ENCODE results near the gene PRKCQ. TPM values are rescaled to one million over a fixed set of nuclear protein-coding genes. Genes with fewer than 3 reads are reported as not detected.

The PRKCQ gene
- total RNA-seq, 8 experiments from 2014 or later: 0.10 to 3.9 (median 1.8) TPM; not detected in 1

DNA sequence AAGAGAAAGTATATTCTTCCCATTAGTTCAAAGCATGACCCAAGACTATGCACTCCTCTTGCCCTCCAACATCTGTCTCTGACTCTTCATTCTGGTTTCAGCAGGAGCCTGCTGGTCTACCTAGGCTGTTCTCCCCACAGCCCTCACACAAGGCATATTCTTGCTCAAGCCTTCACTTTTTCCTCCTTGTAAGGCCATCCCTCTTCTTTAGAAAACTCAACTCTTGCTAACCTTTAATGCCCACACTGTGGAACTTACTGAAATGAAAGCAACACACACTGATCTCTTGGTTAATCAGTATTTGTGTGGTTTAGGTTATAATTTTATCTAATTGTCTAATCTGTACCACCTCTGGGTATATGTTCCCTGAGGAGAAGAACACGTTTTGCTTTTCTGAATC is 75.8 kb downstream of the PRKCQ start:
- in situ Hi-C loops (cut with MboI; ENCODE audit: low pct_unique_long_range_greater_than_20kb in 2 of 9, low sequenced_read_pairs in 9 of 9, unreplicated experiment in 9 of 9): no loop called here
- no peak for ATAC-seq (replicated peaks in 6 of 8)
- Histone ChIP-seq H3K4me1 (replicated peaks in 1 of 2) (peaks cover 0 to 2% of the 10 kb centered on the region in 2 donors), H3K27ac (no peak overlapping the region), H3K4me3 (no peak overlapping the region)
- WGBS, 10 experiments: 0 to 91% (median 73%) methylated on average over 1 of the region's 1 CpG; no CpG with 5 or more reads in 3 of the 10 experiments

DNA sequence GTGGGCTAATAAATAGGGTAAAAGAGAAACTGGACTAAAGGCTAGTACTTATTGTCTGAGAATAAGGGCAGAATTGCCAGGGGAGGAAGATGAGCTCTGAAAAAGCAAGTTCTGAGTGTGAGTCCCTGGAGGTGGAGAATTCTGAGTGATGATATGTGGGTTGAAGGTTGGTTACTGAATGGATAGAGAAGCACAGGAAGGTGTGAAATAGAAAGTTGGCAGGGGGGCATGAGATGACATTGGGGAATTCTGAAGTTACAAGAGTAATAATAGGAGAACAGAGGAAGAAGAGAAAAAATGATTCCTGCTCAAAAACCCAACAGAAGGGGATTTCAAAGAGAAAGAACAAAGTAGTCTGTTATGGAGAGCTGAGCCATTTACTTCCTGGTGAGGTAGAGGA is 76.9 kb downstream of the PRKCQ start:
- H3K27ac ChIP-seq: no peak overlapping the region
- H3K4me3 ChIP-seq: no peak overlapping the region
- no peak for ATAC-seq (replicated peaks in 6 of 8)
- in situ Hi-C loops (cut with MboI; ENCODE audit: low pct_unique_long_range_greater_than_20kb in 2 of 9, low sequenced_read_pairs in 9 of 9, unreplicated experiment in 9 of 9): no loop called here
- H3K4me1 ChIP-seq (replicated peaks in 1 of 2): peaks cover 0 to 2% of the 10 kb centered on the region in 2 donors

DNA sequence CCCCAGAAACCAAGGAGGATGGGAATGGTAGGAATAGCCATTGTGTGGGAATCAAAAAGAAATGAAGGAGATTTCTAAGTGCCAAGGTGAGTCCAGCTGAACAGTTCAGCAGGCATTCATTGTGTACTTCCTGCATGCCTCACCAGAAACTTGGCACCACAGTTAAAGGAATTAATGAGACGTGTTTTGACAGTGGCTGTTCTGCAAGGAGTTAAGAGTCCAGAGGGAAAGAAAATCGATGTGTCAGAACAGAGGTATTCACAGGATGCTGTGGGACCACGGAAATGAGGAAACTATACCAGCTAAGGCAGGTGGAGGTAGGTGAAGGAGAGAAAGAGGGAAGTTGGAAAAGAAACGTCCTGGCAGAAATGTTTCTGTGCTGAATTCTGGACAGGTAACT is 78.1 kb downstream of the PRKCQ start:
- peaks cover 0 to 11% of the 10 kb centered on the region in 2 donors for H3K4me1 ChIP-seq (replicated peaks in 1 of 2)
- ATAC-seq (replicated peaks in 6 of 8): no peak
- WGBS, 10 experiments: 0 to 83% (median 36%) methylated on average over 2 to 3 of the region's 4 CpGs; no CpG with 5 or more reads in 4 of the 10 experiments
- H3K27ac ChIP-seq: no peak overlapping the region
- in situ Hi-C loops (cut with MboI; ENCODE audit: low pct_unique_long_range_greater_than_20kb in 2 of 9, low sequenced_read_pairs in 9 of 9, unreplicated experiment in 9 of 9): no loop called here
- H3K4me3 ChIP-seq: no peak overlapping the region

DNA sequence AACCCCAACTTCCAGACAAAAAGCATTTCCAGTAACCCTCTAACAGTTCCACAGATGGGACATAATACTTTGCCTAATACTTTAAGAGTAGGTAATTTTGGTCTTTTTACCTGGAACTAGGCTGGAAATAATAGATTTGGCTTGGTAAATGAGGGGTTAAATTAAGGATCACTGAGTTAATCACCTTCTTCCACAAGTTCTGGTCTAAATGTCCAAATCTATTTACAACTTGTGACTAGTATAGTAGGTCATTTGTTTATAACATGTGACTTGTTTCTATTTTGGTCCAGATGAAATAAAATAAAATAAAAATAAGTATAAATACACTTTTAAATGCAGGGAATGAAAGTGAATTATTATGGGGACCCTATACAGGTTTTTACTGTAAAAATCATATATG is 80.1 kb downstream of the PRKCQ start:
- Histone ChIP-seq H3K4me1 (replicated peaks in 1 of 2) (peaks cover 0 to 16% of the 10 kb centered on the region in 2 donors), H3K27ac (no peak overlapping the region), H3K4me3 (no peak overlapping the region)
- in situ Hi-C loops (cut with MboI; ENCODE audit: low pct_unique_long_range_greater_than_20kb in 2 of 9, low sequenced_read_pairs in 9 of 9, unreplicated experiment in 9 of 9): no loop called here
- ATAC-seq (replicated peaks in 6 of 8): no peak

DNA sequence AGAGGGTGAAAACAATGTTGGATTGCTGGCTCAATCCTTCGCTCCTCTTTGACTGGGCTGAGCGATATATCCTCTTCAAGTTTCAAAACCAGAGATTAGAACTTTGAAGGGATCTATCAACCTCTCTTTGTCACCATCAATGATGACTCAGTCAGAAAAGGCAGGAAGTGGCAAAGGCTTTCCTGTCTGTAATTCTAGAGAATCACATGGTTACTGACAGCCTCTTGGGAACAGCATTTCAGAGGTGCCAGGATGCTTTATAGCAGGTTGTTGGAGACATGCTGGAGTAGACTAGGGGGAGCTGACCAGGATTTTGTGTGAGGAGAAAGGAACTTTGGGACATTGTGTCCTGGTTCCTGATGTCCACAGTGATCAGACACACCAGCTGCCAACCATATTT is 81.3 kb downstream of the PRKCQ start:
- ATAC-seq (replicated peaks in 6 of 8): no peak
- 20 to 100% (median 100%) methylated on average over 1 to 2 of the region's 2 CpGs; no CpG with 5 or more reads in 5 of the 10 experiments for WGBS, 10 experiments
- Histone ChIP-seq H3K4me1 (replicated peaks in 1 of 2) (peaks cover 0 to 16% of the 10 kb centered on the region in 2 donors), H3K27ac (no peak overlapping the region), H3K4me3 (no peak overlapping the region)
- in situ Hi-C loops (cut with MboI; ENCODE audit: low pct_unique_long_range_greater_than_20kb in 2 of 9, low sequenced_read_pairs in 9 of 9, unreplicated experiment in 9 of 9): no loop called here

DNA sequence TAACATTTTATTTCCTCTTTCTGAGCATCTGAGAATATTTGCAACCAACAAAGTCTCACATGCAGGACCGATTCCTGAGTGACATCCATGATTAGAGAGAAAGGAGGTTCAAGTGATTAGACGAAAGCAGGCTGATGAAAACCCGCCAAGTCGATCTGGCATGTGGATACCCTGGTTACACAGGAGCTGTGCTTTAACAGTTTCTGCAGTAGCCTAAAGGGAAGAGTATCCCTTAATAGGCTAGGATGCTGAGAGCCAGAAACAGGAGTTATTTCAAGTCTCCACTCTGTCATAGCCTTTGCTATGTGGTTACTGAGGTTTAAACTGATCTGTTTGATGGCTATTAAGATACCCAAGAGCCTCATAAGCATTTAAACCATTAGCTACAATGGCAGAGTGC is 82.5 kb downstream of the PRKCQ start:
- H3K27ac ChIP-seq: peak overlapping the region in 1 of 2 donors; percentile 1
- ATAC-seq (replicated peaks in 6 of 8): peak in 2 of 8 experiments; percentile 33 to 53
- peaks cover 0 to 16% of the 10 kb centered on the region in 2 donors for H3K4me1 ChIP-seq (replicated peaks in 1 of 2)
- no peak overlapping the region for H3K4me3 ChIP-seq
- in situ Hi-C loops (cut with MboI; ENCODE audit: low pct_unique_long_range_greater_than_20kb in 2 of 9, low sequenced_read_pairs in 9 of 9, unreplicated experiment in 9 of 9): no loop called here
- 0 to 90% (median 68%) methylated on average over 1 to 4 of the region's 4 CpGs; no CpG with 5 or more reads in 3 of the 10 experiments for WGBS, 10 experiments

DNA sequence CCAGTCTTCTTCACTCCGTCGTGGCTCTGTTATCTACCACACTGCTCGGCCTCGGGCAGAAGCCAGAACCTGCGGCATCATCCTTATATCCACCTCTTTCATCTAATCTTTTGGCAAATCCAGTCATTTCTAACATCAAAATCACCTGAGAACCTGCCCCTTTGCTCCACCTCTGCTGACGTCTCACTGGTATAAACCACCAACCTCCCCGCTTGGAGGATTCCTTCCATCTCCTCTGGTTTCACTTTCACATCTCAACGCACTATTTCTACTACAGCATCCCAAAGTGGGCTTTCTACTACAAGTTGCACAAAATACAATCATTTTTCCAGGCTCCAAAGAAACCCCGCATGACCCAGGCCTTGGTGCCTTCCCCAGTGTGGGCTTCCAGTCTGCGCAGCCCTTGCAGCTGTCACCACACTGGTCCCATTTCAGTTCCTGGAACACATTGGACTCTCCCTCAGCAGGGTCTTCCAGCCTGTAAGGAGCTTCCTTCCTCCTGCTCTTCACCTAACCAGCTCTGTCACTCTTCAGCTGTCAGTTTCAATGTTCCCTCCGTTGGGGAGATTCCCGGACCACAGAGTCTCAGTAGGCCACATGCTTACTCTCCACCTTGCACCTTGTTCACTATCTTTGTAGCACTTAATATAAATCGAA is 85.0 kb downstream of the PRKCQ start:
- peak in 1 of 8 experiments; percentile 36 for ATAC-seq (replicated peaks in 6 of 8)
- H3K4me1 ChIP-seq (replicated peaks in 1 of 2): peaks cover 0 to 16% of the 10 kb centered on the region in 2 donors
- no peak overlapping the region for H3K27ac ChIP-seq
- in situ Hi-C loops (cut with MboI; ENCODE audit: low pct_unique_long_range_greater_than_20kb in 2 of 9, low sequenced_read_pairs in 9 of 9, unreplicated experiment in 9 of 9): no loop called here
- H3K4me3 ChIP-seq: no peak overlapping the region
- WGBS, 10 experiments: 27 to 100% (median 80%) methylated on average over 1 to 11 of the region's 13 CpGs; no CpG with 5 or more reads in 1 of the 10 experiments

DNA sequence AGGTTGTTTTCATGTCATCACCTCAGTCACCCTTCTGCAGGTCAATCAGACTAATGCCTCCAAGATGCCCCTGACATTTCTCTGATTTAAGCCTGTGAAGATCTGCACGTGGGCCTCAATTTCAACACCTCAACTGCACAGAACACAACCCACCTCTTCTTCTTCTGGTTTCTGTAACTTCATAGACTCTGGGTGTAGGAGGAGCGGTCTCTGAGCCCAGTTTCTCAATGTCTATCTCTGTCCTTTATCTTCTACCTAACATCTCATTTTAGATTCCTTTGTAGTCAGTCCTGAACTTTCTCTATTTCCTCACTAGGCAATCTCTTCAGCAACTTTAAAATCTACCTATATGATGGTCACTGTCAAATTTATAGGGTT is 85.6 kb downstream of the PRKCQ start:
- no peak overlapping the region for H3K4me3 ChIP-seq
- no peak for ATAC-seq (replicated peaks in 6 of 8)
- WGBS, 10 experiments: 0 to 100% (median 28%) methylated on average over 1 to 2 of the region's 2 CpGs; no CpG with 5 or more reads in 2 of the 10 experiments
- in situ Hi-C loops (cut with MboI; ENCODE audit: low pct_unique_long_range_greater_than_20kb in 2 of 9, low sequenced_read_pairs in 9 of 9, unreplicated experiment in 9 of 9): no loop called here
- H3K4me1 ChIP-seq (replicated peaks in 1 of 2): peaks cover 0 to 16% of the 10 kb centered on the region in 2 donors
- H3K27ac ChIP-seq: no peak overlapping the region

DNA sequence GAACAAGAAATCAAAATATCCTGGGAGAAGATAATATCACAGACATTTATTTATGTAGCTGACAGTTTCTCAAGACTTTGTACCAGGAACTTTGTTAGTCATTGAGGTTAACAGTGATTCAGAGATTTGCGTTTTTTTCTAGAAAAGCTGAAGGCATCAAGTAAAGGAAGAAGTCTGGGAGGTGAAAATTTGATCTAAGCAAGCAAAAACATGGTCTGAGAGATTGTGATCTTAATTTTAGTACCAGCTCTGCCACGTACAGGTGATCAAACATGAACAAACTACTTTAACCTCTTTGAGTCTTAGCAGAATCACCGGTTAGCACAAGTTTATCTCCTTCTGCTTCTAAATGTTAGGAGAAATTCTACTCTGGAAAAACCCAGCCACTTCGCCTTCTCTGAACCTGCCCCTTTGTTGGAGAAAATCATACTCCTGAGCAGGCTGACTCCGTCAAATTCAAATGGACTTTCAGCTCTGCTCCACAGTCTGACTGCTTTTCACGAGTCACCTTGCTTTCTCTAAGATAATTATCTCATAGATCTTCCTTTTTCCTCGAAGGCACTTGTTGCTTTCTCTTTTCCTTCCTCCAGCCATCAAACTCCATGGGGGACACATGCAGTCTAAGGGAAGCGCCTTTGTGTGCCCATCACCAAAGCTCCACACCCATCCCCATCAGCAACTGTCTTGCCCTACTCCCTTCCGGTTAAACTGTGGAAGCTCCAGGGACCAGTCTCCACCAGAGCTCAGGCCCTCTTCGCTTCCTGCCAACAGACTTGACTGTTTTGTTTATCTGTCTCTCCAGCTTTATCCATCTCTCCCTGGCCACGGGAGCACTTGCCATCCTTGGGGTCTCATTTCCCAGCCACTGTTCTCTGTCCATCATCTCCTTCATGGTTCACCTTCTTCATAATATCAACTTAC is 86.3 kb downstream of the PRKCQ start:
- Histone ChIP-seq H3K4me3 (no peak overlapping the region), H3K4me1 (replicated peaks in 1 of 2) (peaks cover 0 to 16% of the 10 kb centered on the region in 2 donors), H3K27ac (no peak overlapping the region)
- in situ Hi-C loops (cut with MboI; ENCODE audit: low pct_unique_long_range_greater_than_20kb in 2 of 9, low sequenced_read_pairs in 9 of 9, unreplicated experiment in 9 of 9): no loop called here
- ATAC-seq (replicated peaks in 6 of 8): no peak
- 34 to 100% (median 90%) methylated on average over 1 to 11 of the region's 11 CpGs for WGBS, 10 experiments

DNA sequence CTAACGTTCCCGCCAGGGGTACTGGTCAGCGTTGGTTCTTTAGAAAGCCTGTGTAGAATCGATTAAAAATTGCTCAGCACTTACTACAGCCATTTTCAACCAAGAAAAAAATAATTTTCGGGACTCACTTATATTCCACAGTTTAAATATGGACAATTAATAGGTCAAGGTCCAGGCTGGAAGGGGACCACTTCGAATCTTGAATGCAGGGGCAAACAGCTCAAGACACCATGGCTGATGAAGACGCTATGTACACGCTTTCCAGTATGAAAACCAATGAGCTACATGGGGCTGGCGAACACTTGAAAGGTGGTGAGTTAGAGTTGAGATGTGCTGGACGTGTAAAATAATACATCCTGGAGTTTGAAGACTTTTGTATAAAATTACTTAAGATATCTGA is 87.2 kb downstream of the PRKCQ start:
- no peak for ATAC-seq (replicated peaks in 6 of 8)
- Histone ChIP-seq H3K4me3 (no peak overlapping the region), H3K27ac (no peak overlapping the region), H3K4me1 (replicated peaks in 1 of 2) (peaks cover 0 to 15% of the 10 kb centered on the region in 2 donors)
- WGBS, 10 experiments: 40 to 97% (median 89%) methylated on average over 3 to 10 of the region's 10 CpGs
- in situ Hi-C loops (cut with MboI; ENCODE audit: low pct_unique_long_range_greater_than_20kb in 2 of 9, low sequenced_read_pairs in 9 of 9, unreplicated experiment in 9 of 9): no loop called here

DNA sequence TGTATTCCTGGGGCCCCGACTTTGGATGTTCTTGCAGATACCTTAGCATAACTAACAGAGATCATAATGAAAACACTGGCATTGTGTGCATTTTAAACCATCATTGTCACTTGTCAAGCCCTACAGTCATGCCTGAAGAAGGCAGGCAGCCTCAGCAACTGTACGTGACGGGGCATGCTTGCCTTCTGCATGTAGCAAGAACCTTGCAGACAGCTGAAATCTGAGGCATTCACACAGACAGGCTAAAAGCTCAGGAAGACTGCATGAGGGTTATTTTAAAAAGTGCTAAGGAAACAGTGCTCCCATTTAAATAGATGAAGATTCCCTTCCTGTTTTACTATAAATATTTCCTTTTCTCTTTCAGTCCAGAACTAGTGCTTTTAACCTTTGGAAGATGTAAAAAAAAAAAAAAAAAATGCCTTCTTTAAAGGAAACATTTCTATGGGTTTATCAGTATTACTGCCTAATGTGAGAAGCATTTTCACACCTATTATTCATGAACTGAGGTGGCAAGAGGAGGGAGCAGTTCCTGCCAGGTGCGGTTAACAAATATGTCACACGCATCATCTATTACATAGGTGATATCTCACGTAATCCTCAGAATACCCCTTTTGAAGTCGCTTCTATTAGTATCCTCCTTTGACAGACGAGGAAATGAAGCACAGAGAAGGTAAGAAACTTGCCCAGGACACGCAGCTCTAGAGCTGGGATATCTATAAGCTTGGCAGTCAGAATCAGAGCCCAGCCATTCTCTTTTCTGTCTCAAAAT is 88.1 kb downstream of the PRKCQ start:
- in situ Hi-C loops (cut with MboI; ENCODE audit: low pct_unique_long_range_greater_than_20kb in 2 of 9, low sequenced_read_pairs in 9 of 9, unreplicated experiment in 9 of 9): no loop called here
- Histone ChIP-seq H3K27ac (no peak overlapping the region), H3K4me3 (no peak overlapping the region), H3K4me1 (replicated peaks in 1 of 2) (peaks cover 0 to 6% of the 10 kb centered on the region in 2 donors)
- 0 to 100% (median 90%) methylated on average over 1 to 8 of the region's 9 CpGs for WGBS, 10 experiments
- no peak for ATAC-seq (replicated peaks in 6 of 8)

DNA sequence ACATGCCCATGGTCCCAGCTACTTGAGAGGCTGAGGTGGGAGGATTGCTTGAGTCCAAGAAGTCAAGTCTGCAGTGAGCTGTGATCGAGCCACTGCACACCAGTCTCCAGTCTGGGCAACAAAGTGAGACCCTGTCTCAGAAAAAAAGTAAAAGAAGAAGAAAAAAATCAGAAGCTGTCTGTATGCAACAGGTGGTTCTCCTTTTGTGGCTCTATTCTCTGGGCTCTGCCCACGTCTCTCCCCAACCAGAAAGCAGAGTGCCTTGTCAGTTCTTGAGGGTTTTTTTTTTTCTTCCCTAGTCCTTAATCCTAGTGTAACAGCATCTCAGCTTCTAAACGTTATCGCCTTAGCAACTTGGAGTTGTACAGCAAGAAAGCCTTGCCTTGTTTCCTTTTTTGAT is 89.5 kb downstream of the PRKCQ start:
- ATAC-seq (replicated peaks in 6 of 8): no peak
- H3K4me1 ChIP-seq (replicated peaks in 1 of 2): no peaks in the 10 kb centered on the region
- H3K4me3 ChIP-seq: no peak overlapping the region
- in situ Hi-C loops (cut with MboI; ENCODE audit: low pct_unique_long_range_greater_than_20kb in 2 of 9, low sequenced_read_pairs in 9 of 9, unreplicated experiment in 9 of 9): no loop called here
- no peak overlapping the region for H3K27ac ChIP-seq
- whole genome bisulfite sequencing, 10 experiments: 0 to 100% (median 73%) methylated on average over 1 to 4 of the region's 4 CpGs; no CpG with 5 or more reads in 1 of the 10 experiments

DNA sequence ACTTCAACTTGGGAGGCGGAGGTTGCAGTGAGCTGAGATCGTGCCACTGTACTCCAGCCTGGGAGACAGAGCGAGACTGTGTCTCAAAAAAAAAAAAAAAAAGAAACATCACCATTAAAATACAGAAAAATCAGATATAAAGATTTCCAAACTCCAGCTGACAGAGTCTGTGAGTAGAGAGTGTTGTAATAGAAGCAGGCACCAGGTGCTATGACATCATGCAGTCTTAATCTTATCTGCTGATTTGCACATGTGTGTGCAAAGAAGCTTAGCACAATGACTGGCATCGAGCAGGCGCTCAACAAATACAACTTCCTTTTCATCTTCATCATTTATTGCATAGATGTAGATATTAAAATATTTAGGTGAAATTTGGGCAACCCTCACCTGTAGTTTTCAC is 92.2 kb downstream of the PRKCQ start:
- Histone ChIP-seq H3K27ac (no peak overlapping the region), H3K4me3 (no peak overlapping the region), H3K4me1 (replicated peaks in 1 of 2) (no peaks in the 10 kb centered on the region)
- WGBS, 10 experiments: 40 to 100% (median 85%) methylated on average over 1 to 4 of the region's 5 CpGs; no CpG with 5 or more reads in 2 of the 10 experiments
- in situ Hi-C loops (cut with MboI; ENCODE audit: low pct_unique_long_range_greater_than_20kb in 2 of 9, low sequenced_read_pairs in 9 of 9, unreplicated experiment in 9 of 9): no loop called here
- ATAC-seq (replicated peaks in 6 of 8): no peak

Data from motor neuron (in vitro differentiated cells).